ENCODE results near the gene FAHD2A.
A peak's percentile ranks its signal among the peaks of the same experiment; 100 is the strongest.

FAHD2A gene

DNA sequence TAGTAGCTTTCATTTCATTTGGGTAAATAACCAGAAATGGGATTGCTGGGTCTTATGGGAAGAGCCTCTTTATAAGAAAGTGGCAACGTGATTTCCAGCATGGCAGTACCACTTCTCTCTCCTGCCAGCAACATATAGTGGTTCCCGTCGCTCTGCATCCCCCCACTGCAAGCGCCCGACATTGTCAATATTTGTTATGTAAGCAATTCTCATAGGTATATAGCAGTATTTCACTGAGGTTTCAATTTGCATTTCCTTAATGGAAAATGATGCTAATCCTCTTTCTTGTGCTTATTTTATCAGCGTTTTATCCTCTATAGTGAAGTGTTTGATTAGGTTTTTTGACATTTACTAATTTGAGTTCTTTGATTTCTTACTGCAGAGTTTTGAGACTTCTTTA lies 36.0 kb upstream of the FAHD2A start:
- H3K9ac ChIP-seq (ENCODE audit: low read length): no peak overlapping the region
- no peaks in the 10 kb centered on the region for H3K79me1 ChIP-seq (ENCODE audit: low read length)
- no peak overlapping the region for H3K4me3 ChIP-seq (ENCODE audit: low read depth, low read length)
- no peak overlapping the region for H2BK120ac ChIP-seq (ENCODE audit: insufficient read depth, low read length, poor library complexity)
- no peak overlapping the region for H2AK5ac ChIP-seq (ENCODE audit: low read length)
- no peak overlapping the region for H3K4me2 ChIP-seq (ENCODE audit: low read length)
- no peak overlapping the region for H4K12ac ChIP-seq (ENCODE audit: low read depth, low read length)
- no peak overlapping the region for H4K91ac ChIP-seq (ENCODE audit: low read depth, low read length)
- no peak overlapping the region for H3K18ac ChIP-seq (ENCODE audit: low read length)
- no peak overlapping the region for H3K27ac ChIP-seq (ENCODE audit: low read depth, low read length)
- H3K4ac ChIP-seq (ENCODE audit: low read depth, low read length): no peak overlapping the region
- peaks cover 2% of the 10 kb centered on the region for H3K9me3 ChIP-seq (ENCODE audit: insufficient read depth, low read depth, low read length)
- no CpG with 5 or more reads among the region's 6 CpGs for WGBS (ENCODE audit: extremely low coverage, insufficient coverage, insufficient read length)
- DNase-seq: no peak
- H3K27me3 ChIP-seq (ENCODE audit: insufficient read depth, low read length): no peaks in the 10 kb centered on the region
- no peak overlapping the region for H3K23ac ChIP-seq (ENCODE audit: low read length)
- H2BK12ac ChIP-seq (ENCODE audit: low read length): no peak overlapping the region
- no peaks in the 10 kb centered on the region for H3K4me1 ChIP-seq (ENCODE audit: control insufficient read depth in 1 of 2, insufficient read depth in 2 of 2, low read length in 2 of 2)
- no peaks in the 10 kb centered on the region for H3K79me2 ChIP-seq (ENCODE audit: control insufficient read depth, insufficient read depth, low read length, poor library complexity)
- H2BK5ac ChIP-seq (ENCODE audit: low read depth, low read length, poor library complexity): no peak overlapping the region
- no peak overlapping the region for H2AFZ ChIP-seq (ENCODE audit: insufficient read depth, low read length, poor library complexity)
- H3K36me3 ChIP-seq (ENCODE audit: control insufficient read depth in 1 of 2, insufficient read depth in 2 of 2, low read length in 2 of 2): no peaks in the 10 kb centered on the region
- no peak overlapping the region for H3K14ac ChIP-seq (ENCODE audit: low read length)
- no peak overlapping the region for H4K8ac ChIP-seq (ENCODE audit: low read depth, low read length)

DNA sequence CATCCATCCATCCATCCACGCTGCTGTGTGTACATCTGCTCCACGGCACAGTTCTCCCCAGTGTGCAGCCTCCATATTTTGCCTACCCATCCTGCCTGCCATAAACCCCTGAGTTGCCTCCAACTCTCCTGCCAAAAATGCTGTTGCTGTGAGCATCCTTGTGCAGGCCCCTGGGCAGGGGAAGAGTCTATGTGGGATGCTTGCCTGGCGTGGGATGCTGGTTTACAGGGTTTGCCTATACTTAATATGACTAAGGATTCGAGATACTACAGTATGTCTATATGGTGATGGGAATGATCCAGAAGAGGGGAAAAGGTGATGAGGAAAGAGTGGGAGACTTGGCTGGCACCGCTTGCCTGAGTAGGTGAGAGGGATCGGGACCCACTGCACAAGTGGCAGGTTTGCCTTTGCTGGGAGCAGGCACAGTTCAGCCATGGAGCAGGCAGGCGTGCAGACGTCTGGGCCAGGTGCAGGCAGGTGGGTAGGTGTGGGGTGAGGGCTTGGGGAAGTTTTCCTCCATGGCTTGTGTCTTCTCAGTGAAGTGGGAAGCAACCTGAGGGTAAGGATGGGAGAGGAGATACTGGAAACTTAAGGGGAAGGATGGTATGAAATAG lies 30.2 kb upstream of the FAHD2A start:
- H3K4me2 ChIP-seq (ENCODE audit: low read length): no peak overlapping the region
- H2BK12ac ChIP-seq (ENCODE audit: low read length): no peak overlapping the region
- H3K27ac ChIP-seq (ENCODE audit: low read depth, low read length): no peak overlapping the region
- DNase-seq: no peak
- no peak overlapping the region for H4K8ac ChIP-seq (ENCODE audit: low read depth, low read length)
- no peaks in the 10 kb centered on the region for H3K79me2 ChIP-seq (ENCODE audit: control insufficient read depth, insufficient read depth, low read length, poor library complexity)
- no peak overlapping the region for H2AFZ ChIP-seq (ENCODE audit: insufficient read depth, low read length, poor library complexity)
- H3K23ac ChIP-seq (ENCODE audit: low read length): no peak overlapping the region
- no peak overlapping the region for H2BK120ac ChIP-seq (ENCODE audit: insufficient read depth, low read length, poor library complexity)
- H3K27me3 ChIP-seq (ENCODE audit: insufficient read depth, low read length): no peaks in the 10 kb centered on the region
- no peak overlapping the region for H4K12ac ChIP-seq (ENCODE audit: low read depth, low read length)
- no peaks in the 10 kb centered on the region for H3K4me1 ChIP-seq (ENCODE audit: control insufficient read depth in 1 of 2, insufficient read depth in 2 of 2, low read length in 2 of 2)
- no peak overlapping the region for H3K4ac ChIP-seq (ENCODE audit: low read depth, low read length)
- no peaks in the 10 kb centered on the region for H3K36me3 ChIP-seq (ENCODE audit: control insufficient read depth in 1 of 2, insufficient read depth in 2 of 2, low read length in 2 of 2)
- H3K14ac ChIP-seq (ENCODE audit: low read length): no peak overlapping the region
- H3K18ac ChIP-seq (ENCODE audit: low read length): no peak overlapping the region
- H3K79me1 ChIP-seq (ENCODE audit: low read length): no peaks in the 10 kb centered on the region
- H3K4me3 ChIP-seq (ENCODE audit: low read depth, low read length): no peak overlapping the region
- H3K9me3 ChIP-seq (ENCODE audit: insufficient read depth, low read depth, low read length): peaks cover 4% of the 10 kb centered on the region
- no peak overlapping the region for H2BK5ac ChIP-seq (ENCODE audit: low read depth, low read length, poor library complexity)
- H2AK5ac ChIP-seq (ENCODE audit: low read length): no peak overlapping the region
- no peak overlapping the region for H4K91ac ChIP-seq (ENCODE audit: low read depth, low read length)
- H3K9ac ChIP-seq (ENCODE audit: low read length): no peak overlapping the region
- WGBS (ENCODE audit: extremely low coverage, insufficient coverage, insufficient read length): no CpG with 5 or more reads among the region's 8 CpGs

DNA sequence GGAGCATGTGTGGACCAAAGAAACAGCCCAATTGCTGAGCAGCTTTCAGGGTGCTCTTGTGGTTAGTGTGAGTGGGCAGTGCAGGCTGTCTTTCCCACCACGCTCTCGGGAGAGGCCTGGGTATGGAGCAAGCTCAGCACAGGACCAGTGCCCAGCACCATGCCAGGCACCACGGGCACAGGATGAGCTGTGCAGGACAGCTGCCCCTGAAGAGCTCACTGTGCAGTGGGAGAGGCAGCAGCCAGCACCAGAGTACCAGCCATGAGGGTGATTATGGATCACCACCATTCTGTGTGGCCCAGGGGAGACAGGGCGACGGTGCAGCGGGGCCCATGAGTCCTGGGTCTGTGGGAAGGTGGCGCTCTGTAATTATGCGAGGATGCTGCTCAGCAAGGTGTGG lies 29.7 kb upstream of the FAHD2A start:
- no peak overlapping the region for H2BK12ac ChIP-seq (ENCODE audit: low read length)
- no peaks in the 10 kb centered on the region for H3K36me3 ChIP-seq (ENCODE audit: control insufficient read depth in 1 of 2, insufficient read depth in 2 of 2, low read length in 2 of 2)
- no peak overlapping the region for H3K4me2 ChIP-seq (ENCODE audit: low read length)
- H3K27ac ChIP-seq (ENCODE audit: low read depth, low read length): no peak overlapping the region
- no peak overlapping the region for H2AFZ ChIP-seq (ENCODE audit: insufficient read depth, low read length, poor library complexity)
- H4K91ac ChIP-seq (ENCODE audit: low read depth, low read length): no peak overlapping the region
- H2AK5ac ChIP-seq (ENCODE audit: low read length): no peak overlapping the region
- no CpG with 5 or more reads among the region's 8 CpGs for WGBS (ENCODE audit: extremely low coverage, insufficient coverage, insufficient read length)
- H2BK120ac ChIP-seq (ENCODE audit: insufficient read depth, low read length, poor library complexity): no peak overlapping the region
- no peaks in the 10 kb centered on the region for H3K4me1 ChIP-seq (ENCODE audit: control insufficient read depth in 1 of 2, insufficient read depth in 2 of 2, low read length in 2 of 2)
- no peak overlapping the region for H4K8ac ChIP-seq (ENCODE audit: low read depth, low read length)
- no peaks in the 10 kb centered on the region for H3K79me1 ChIP-seq (ENCODE audit: low read length)
- H3K9me3 ChIP-seq (ENCODE audit: insufficient read depth, low read depth, low read length): peaks cover 4% of the 10 kb centered on the region
- H3K14ac ChIP-seq (ENCODE audit: low read length): no peak overlapping the region
- H2BK5ac ChIP-seq (ENCODE audit: low read depth, low read length, poor library complexity): no peak overlapping the region
- peak overlapping the region; percentile 26 for H3K4me3 ChIP-seq (ENCODE audit: low read depth, low read length)
- no peak overlapping the region for H3K23ac ChIP-seq (ENCODE audit: low read length)
- no peak overlapping the region for H4K12ac ChIP-seq (ENCODE audit: low read depth, low read length)
- H3K18ac ChIP-seq (ENCODE audit: low read length): no peak overlapping the region
- no peak overlapping the region for H3K4ac ChIP-seq (ENCODE audit: low read depth, low read length)
- no peak overlapping the region for H3K9ac ChIP-seq (ENCODE audit: low read length)
- no peaks in the 10 kb centered on the region for H3K79me2 ChIP-seq (ENCODE audit: control insufficient read depth, insufficient read depth, low read length, poor library complexity)
- H3K27me3 ChIP-seq (ENCODE audit: insufficient read depth, low read length): no peaks in the 10 kb centered on the region
- DNase-seq: no peak

DNA sequence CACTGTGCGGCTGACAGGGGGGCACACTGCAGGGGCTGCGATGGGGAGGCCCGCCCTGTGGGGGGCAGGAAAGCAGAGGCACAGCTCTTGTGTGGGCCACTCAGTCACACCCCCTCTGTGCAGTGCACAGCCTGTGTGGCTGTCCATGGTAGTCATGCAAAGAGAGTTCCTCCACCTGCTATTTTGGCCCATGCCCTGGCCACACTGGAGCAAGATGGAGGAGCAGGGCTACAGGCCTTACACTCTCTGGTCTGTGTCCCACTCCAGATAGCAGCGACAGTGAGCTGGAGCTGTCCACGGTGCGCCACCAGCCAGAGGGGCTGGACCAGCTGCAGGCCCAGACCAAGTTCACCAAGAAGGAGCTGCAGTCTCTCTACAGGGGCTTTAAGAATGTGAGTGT lies 28.5 kb upstream of the FAHD2A start:
- H3K9me3 ChIP-seq (ENCODE audit: insufficient read depth, low read depth, low read length): peaks cover 2% of the 10 kb centered on the region
- H3K14ac ChIP-seq (ENCODE audit: low read length): no peak overlapping the region
- no peak overlapping the region for H3K4me2 ChIP-seq (ENCODE audit: low read length)
- no peaks in the 10 kb centered on the region for H3K4me1 ChIP-seq (ENCODE audit: control insufficient read depth in 1 of 2, insufficient read depth in 2 of 2, low read length in 2 of 2)
- H2BK5ac ChIP-seq (ENCODE audit: low read depth, low read length, poor library complexity): no peak overlapping the region
- H3K79me1 ChIP-seq (ENCODE audit: low read length): no peaks in the 10 kb centered on the region
- no peak overlapping the region for H3K27ac ChIP-seq (ENCODE audit: low read depth, low read length)
- no CpG with 5 or more reads among the region's 6 CpGs for WGBS (ENCODE audit: extremely low coverage, insufficient coverage, insufficient read length)
- no peak overlapping the region for H2AFZ ChIP-seq (ENCODE audit: insufficient read depth, low read length, poor library complexity)
- DNase-seq: no peak
- H3K36me3 ChIP-seq (ENCODE audit: control insufficient read depth in 1 of 2, insufficient read depth in 2 of 2, low read length in 2 of 2): no peaks in the 10 kb centered on the region
- no peak overlapping the region for H3K23ac ChIP-seq (ENCODE audit: low read length)
- H2BK120ac ChIP-seq (ENCODE audit: insufficient read depth, low read length, poor library complexity): no peak overlapping the region
- no peak overlapping the region for H2BK12ac ChIP-seq (ENCODE audit: low read length)
- H3K4me3 ChIP-seq (ENCODE audit: low read depth, low read length): no peak overlapping the region
- no peak overlapping the region for H2AK5ac ChIP-seq (ENCODE audit: low read length)
- H3K9ac ChIP-seq (ENCODE audit: low read length): no peak overlapping the region
- no peak overlapping the region for H4K12ac ChIP-seq (ENCODE audit: low read depth, low read length)
- H3K79me2 ChIP-seq (ENCODE audit: control insufficient read depth, insufficient read depth, low read length, poor library complexity): no peaks in the 10 kb centered on the region
- H3K18ac ChIP-seq (ENCODE audit: low read length): no peak overlapping the region
- H4K8ac ChIP-seq (ENCODE audit: low read depth, low read length): no peak overlapping the region
- no peaks in the 10 kb centered on the region for H3K27me3 ChIP-seq (ENCODE audit: insufficient read depth, low read length)
- H3K4ac ChIP-seq (ENCODE audit: low read depth, low read length): no peak overlapping the region
- no peak overlapping the region for H4K91ac ChIP-seq (ENCODE audit: low read depth, low read length)

Measured in trophoblast cell (in vitro differentiated cells and primary cell).